ENCODE data around the gene STK10. TPM values are rescaled to one million over a fixed set of nuclear protein-coding genes. Genes with fewer than 3 reads are reported as not detected.

The STK10 gene
- total RNA-seq, 2 donors from 2014 or later, result 14.3 to 17.9 TPM

GRCh38 chr5:172178991-172179989, 8.7 kb downstream of the STK10 start:
- Mint-ChIP-seq H3K9me3 (no peaks in the 10 kb centered on the region), H3K36me3 (ENCODE audit: low read depth) (peaks cover 8% of the 10 kb centered on the region), H3K4me1 (peaks cover 15% of the 10 kb centered on the region), H3K4me3 (no peak overlapping the region), H3K27ac (peak overlapping the region; percentile 27), H3K27me3 (ENCODE audit: insufficient read depth) (no peaks in the 10 kb centered on the region)
- H3K9ac ChIP-seq (ENCODE audit: extremely low read depth, low read length, poor library complexity, severe bottlenecking), result no peak overlapping the region
- no peak for DNase-seq
- H3K36me3 ChIP-seq (ENCODE audit: control insufficient read depth, insufficient read depth, low read length), result no peaks in the 10 kb centered on the region
- H3K27ac ChIP-seq (ENCODE audit: low read depth, low read length), result no peak overlapping the region
- H3K4me3 ChIP-seq (ENCODE audit: low read length), result no peak overlapping the region
- H3K9me3 ChIP-seq (ENCODE audit: control insufficient read depth, low read length), result peaks cover 5% of the 10 kb centered on the region
- no peaks in the 10 kb centered on the region for H3K27me3 ChIP-seq (ENCODE audit: control insufficient read depth, insufficient read depth, low read length, poor library complexity, severe bottlenecking)
- TF ChIP-seq CTCF (conservative IDR thresholded peaks at IDR 0.05), result no peak
- H3K4me1 ChIP-seq (ENCODE audit: control insufficient read depth, insufficient read depth, low read length), result peaks cover 5% of the 10 kb centered on the region
- WGBS, 2 experiments (ENCODE audit: insufficient coverage in 1 of 2, insufficient read length in 1 of 2), result 76 to 78% methylated on average over 10 to 18 of the region's 18 CpGs

GRCh38 chr5:172178301-172178987, 9.6 kb downstream of the STK10 start:
- 60 to 72% methylated on average over 17 to 18 of the region's 18 CpGs for WGBS, 2 experiments (ENCODE audit: insufficient coverage in 1 of 2, insufficient read length in 1 of 2)
- Mint-ChIP-seq H3K27me3 (ENCODE audit: insufficient read depth) (no peaks in the 10 kb centered on the region), H3K36me3 (ENCODE audit: low read depth) (peaks cover 8% of the 10 kb centered on the region), H3K9me3 (no peaks in the 10 kb centered on the region), H3K27ac (no peak overlapping the region), H3K4me3 (no peak overlapping the region), H3K4me1 (peaks cover 21% of the 10 kb centered on the region)
- H3K4me1 ChIP-seq (ENCODE audit: control insufficient read depth, insufficient read depth, low read length), result no peaks in the 10 kb centered on the region
- H3K27me3 ChIP-seq (ENCODE audit: control insufficient read depth, insufficient read depth, low read length, poor library complexity, severe bottlenecking), result no peaks in the 10 kb centered on the region
- no peak for DNase-seq
- H3K36me3 ChIP-seq (ENCODE audit: control insufficient read depth, insufficient read depth, low read length), result no peaks in the 10 kb centered on the region
- H3K9ac ChIP-seq (ENCODE audit: extremely low read depth, low read length, poor library complexity, severe bottlenecking), result no peak overlapping the region
- TF ChIP-seq CTCF (conservative IDR thresholded peaks at IDR 0.05), result no peak
- no peak overlapping the region for H3K27ac ChIP-seq (ENCODE audit: low read depth, low read length)
- peaks cover 5% of the 10 kb centered on the region for H3K9me3 ChIP-seq (ENCODE audit: control insufficient read depth, low read length)
- H3K4me3 ChIP-seq (ENCODE audit: low read length), result no peak overlapping the region

GRCh38 chr5:172177176-172177575, 10.8 kb downstream of the STK10 start:
- Histone ChIP-seq H3K27ac (ENCODE audit: low read depth, low read length) (no peak overlapping the region), H3K9ac (ENCODE audit: extremely low read depth, low read length, poor library complexity, severe bottlenecking) (no peak overlapping the region), H3K36me3 (ENCODE audit: control insufficient read depth, insufficient read depth, low read length) (no peaks in the 10 kb centered on the region), H3K9me3 (ENCODE audit: control insufficient read depth, low read length) (peaks cover 5% of the 10 kb centered on the region), H3K4me3 (ENCODE audit: low read length) (no peak overlapping the region), H3K27me3 (ENCODE audit: control insufficient read depth, insufficient read depth, low read length, poor library complexity, severe bottlenecking) (no peaks in the 10 kb centered on the region), H3K4me1 (ENCODE audit: control insufficient read depth, insufficient read depth, low read length) (no peaks in the 10 kb centered on the region)
- H3K27me3 Mint-ChIP-seq (ENCODE audit: insufficient read depth), result no peaks in the 10 kb centered on the region
- H3K4me1 Mint-ChIP-seq, result peaks cover 23% of the 10 kb centered on the region
- H3K9me3 Mint-ChIP-seq, result no peaks in the 10 kb centered on the region
- H3K4me3 Mint-ChIP-seq, result no peak overlapping the region
- TF ChIP-seq CTCF (conservative IDR thresholded peaks at IDR 0.05), result no peak
- no peak for DNase-seq
- WGBS, 2 experiments (ENCODE audit: insufficient coverage in 1 of 2, insufficient read length in 1 of 2), result 93 to 100% methylated on average over 4 to 7 of the region's 7 CpGs
- no peak overlapping the region for H3K27ac Mint-ChIP-seq
- peaks cover 6% of the 10 kb centered on the region for H3K36me3 Mint-ChIP-seq (ENCODE audit: low read depth)
